SK-N-SH treated with all-trans-retinoic acid at 6 μM for 48 hours (cell line): ENCODE results near the gene MRPL1.

Source experiments
- ATAC-seq: fragments of 200-7000 bp; cut with Tn5 transposase; 3 replicates; pipeline ENCODE4 v1.9.1; 2020; ENCODE audit warnings: mild to moderate bottlenecking, moderate library complexity
- ARNTL ChIP-seq: fragments of 450-650 bp; formaldehyde crosslinking; IDR thresholded peaks from 2 replicates; pipeline ENCODE4 v1.5.0; 2020; ENCODE audit warnings: low read depth, mild to moderate bottlenecking, moderate library complexity, borderline replicate concordance
- BACH2 ChIP-seq: fragments of 250-450 bp; sonication (Bioruptor Pico); IDR thresholded peaks from 2 replicates; pipeline ENCODE4 v1.9.0; 2021; ENCODE audit warnings: mild to moderate bottlenecking, borderline replicate concordance
- CSDC2 ChIP-seq: fragments of 250-450 bp; sonication (Bioruptor Pico); IDR thresholded peaks from 2 replicates; pipeline ENCODE4 v1.5.0; 2020; ENCODE audit warnings: mild to moderate bottlenecking, moderate library complexity
- CSRNP3 ChIP-seq: fragments of 250-450 bp; sonication (Bioruptor Pico); IDR thresholded peaks from 2 replicates; pipeline ENCODE4 v1.5.1; 2021; ENCODE audit warnings: mild to moderate bottlenecking, moderate library complexity
- GLIS3 ChIP-seq: fragments of 250-450 bp; sonication (Bioruptor Pico); IDR thresholded peaks from 2 replicates; pipeline ENCODE4 v1.5.0; 2020; ENCODE audit warnings: mild to moderate bottlenecking, moderate library complexity
- ISL1 ChIP-seq: fragments of 250-450 bp; sonication (Bioruptor Pico); IDR thresholded peaks from 2 replicates; pipeline ENCODE4 v2.1.2; 2022; ENCODE audit warnings: mild to moderate bottlenecking, moderate library complexity
- OSR1 ChIP-seq: fragments of 250-450 bp; sonication (Bioruptor Pico); IDR thresholded peaks from 2 replicates; pipeline ENCODE4 v1.8.0; 2022; ENCODE audit warnings: moderate library complexity, mild to moderate bottlenecking, inconsistent platforms
- PATZ1 ChIP-seq: fragments of 250-450 bp; sonication (Bioruptor Pico); IDR thresholded peaks from 2 replicates; pipeline ENCODE4 v1.8.0; 2020; ENCODE audit warnings: mild to moderate bottlenecking, moderate library complexity, borderline replicate concordance
- RARB ChIP-seq: fragments of 250-450 bp; sonication (Bioruptor Pico); IDR thresholded peaks from 2 replicates; pipeline ENCODE4 v1.8.0; 2021; ENCODE audit warnings: mild to moderate bottlenecking, moderate library complexity
- SNAI2 ChIP-seq: fragments of 250-450 bp; sonication (Bioruptor Pico); IDR thresholded peaks from 2 replicates; pipeline ENCODE4 v1.5.0; 2020; ENCODE audit warnings: mild to moderate bottlenecking, moderate library complexity
- TCF4 ChIP-seq: fragments of 250-450 bp; sonication (Bioruptor Pico); IDR thresholded peaks from 2 replicates; pipeline ENCODE4 v1.8.0; 2021; ENCODE audit warnings: mild to moderate bottlenecking, moderate library complexity, borderline replicate concordance
- TSHZ2 ChIP-seq: fragments of 250-450 bp; sonication (Bioruptor Pico); IDR thresholded peaks from 2 replicates; pipeline ENCODE4 v1.5.0; 2020; ENCODE audit warnings: mild to moderate bottlenecking, moderate library complexity
- ZFP3 ChIP-seq: fragments of 250-450 bp; sonication (Bioruptor Pico); IDR thresholded peaks from 2 replicates; pipeline ENCODE4 v1.5.0; 2020; ENCODE audit warnings: mild to moderate bottlenecking, moderate library complexity
- ZFP30 ChIP-seq: fragments of 450-650 bp; formaldehyde crosslinking; IDR thresholded peaks from 2 replicates; pipeline ENCODE4 v1.5.0; 2022; ENCODE audit warnings: mild to moderate bottlenecking, moderate library complexity
- ZNF565 ChIP-seq: fragments of 450-650 bp; formaldehyde crosslinking; conservative IDR thresholded peaks from 2 replicates; pipeline ENCODE4 v1.5.0; 2020; ENCODE audit warnings: low read depth, mild to moderate bottlenecking, moderate library complexity
- ZNF70 ChIP-seq: fragments of 450-650 bp; formaldehyde crosslinking; IDR thresholded peaks from 2 replicates; pipeline ENCODE4 v1.5.0; 2020; ENCODE audit warnings: mild to moderate bottlenecking, moderate library complexity
- ZNF8 ChIP-seq: fragments of 450-650 bp; formaldehyde crosslinking; IDR thresholded peaks from 2 replicates; pipeline ENCODE4 v1.5.0; 2020; ENCODE audit warnings: mild to moderate bottlenecking, moderate library complexity
- TF ChIP-seq, protein P1 (sequence below): fragments of 250-450 bp; sonication (Bioruptor Pico); IDR thresholded peaks from 2 replicates; pipeline ENCODE4 v1.8.0; 2021; ENCODE audit warnings: low read depth, mild to moderate bottlenecking, moderate library complexity, borderline replicate concordance

The MRPL1 gene

DNA sequence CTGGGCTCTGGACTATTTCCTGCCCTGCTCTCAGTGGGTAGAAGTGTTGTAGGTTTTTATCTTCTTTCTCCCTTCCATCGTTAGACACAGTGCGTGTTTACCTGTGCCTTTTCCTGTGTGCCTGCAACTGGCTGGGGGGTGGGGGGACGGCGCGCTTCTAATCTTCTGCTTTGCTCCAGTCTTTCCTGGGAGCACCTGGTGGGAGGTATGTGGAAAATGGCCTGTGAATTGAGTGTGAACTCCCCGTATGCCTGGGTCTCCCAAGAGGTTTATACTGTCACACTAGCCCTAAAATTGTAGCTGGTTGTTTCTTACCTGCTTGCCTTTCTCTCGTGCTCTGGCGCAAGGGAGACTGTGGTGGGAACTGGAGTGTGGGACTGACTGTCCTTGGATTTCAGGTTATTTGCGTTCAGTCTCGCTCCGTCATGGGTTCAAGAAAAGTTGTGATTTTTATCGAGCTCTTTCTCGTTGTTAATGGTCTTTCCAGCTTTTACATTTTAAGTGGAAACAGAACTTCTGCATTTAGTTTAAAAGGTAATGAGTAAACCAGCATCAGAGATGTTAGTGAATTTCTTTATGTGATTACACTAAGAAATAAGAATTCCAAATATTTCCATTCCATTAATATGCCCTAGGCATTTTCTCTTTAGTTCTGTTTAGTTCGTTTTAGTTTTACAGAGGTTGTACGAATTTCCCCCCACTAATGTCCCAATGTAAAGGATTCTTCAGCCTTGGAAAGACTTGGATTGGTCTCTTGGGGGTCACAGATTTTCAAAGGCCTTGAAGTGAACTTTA, 15.3 kb downstream of the MRPL1 start (continued):
- TF ChIP-seq SNAI2 (CRISPR knock-in tag) (no peak), ZNF8 (CRISPR knock-in tag) (no peak), PATZ1 (CRISPR knock-in tag) (no peak), OSR1 (CRISPR knock-in tag) (no peak), GLIS3 (no peak), BACH2 (CRISPR knock-in tag) (no peak)
- TF ChIP-seq, all 23 proteins: peak for 0

DNA sequence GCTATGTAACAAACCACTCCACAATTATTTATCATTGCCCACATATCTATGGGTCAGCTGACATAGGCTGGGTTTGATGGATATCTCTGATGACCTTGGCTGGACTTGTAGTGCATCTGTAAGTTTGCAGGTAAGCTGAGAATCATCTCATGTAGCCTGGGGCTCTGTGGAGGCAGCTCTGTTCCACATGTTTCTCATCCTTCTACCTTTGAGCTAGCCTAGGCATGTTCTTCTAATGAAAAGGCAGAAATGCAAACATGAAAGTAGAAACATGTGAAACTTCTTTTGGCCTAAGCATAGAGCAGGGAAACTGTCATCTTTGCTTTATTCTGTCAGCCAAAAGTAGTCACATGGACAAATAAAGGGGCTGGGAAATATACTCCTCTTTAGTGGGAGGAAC, 18.2 kb downstream of the MRPL1 start:
- TF ChIP-seq RARB (CRISPR knock-in tag) (no peak), BACH2 (CRISPR knock-in tag) (no peak), ZFP3 (no peak), ZNF70 (CRISPR knock-in tag) (no peak), PATZ1 (CRISPR knock-in tag) (no peak), CSRNP3 (no peak), ZNF565 (no peak), TSHZ2 (no peak), OSR1 (CRISPR knock-in tag) (no peak), ZNF8 (CRISPR knock-in tag) (no peak), ARNTL (CRISPR knock-in tag) (no peak), ISL1 (CRISPR knock-in tag) (no peak), TCF4 (CRISPR knock-in tag) (no peak)
- TF ChIP-seq, protein P1, sequence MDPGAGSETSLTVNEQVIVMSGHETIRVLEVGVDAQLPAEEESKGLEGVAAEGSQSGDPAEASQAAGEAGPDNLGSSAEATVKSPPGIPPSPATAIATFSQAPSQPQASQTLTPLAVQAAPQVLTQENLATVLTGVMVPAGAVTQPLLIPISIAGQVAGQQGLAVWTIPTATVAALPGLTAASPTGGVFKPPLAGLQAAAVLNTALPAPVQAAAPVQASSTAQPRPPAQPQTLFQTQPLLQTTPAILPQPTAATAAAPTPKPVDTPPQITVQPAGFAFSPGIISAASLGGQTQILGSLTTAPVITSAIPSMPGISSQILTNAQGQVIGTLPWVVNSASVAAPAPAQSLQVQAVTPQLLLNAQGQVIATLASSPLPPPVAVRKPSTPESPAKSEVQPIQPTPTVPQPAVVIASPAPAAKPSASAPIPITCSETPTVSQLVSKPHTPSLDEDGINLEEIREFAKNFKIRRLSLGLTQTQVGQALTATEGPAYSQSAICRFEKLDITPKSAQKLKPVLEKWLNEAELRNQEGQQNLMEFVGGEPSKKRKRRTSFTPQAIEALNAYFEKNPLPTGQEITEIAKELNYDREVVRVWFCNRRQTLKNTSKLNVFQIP: no peak
- no peak for ATAC-seq

- no peak for ATAC-seq
- no peak for TF ChIP-seq ISL1 (CRISPR knock-in tag)
- TF ChIP-seq, protein P1: no peak
- no peak for TF ChIP-seq TCF4 (CRISPR knock-in tag)
- no peak for TF ChIP-seq ZFP3
- no peak for TF ChIP-seq GLIS3
- no peak for TF ChIP-seq ZFP30 (CRISPR knock-in tag)
- TF ChIP-seq OSR1 (CRISPR knock-in tag): no peak
- no peak for TF ChIP-seq CSDC2 (CRISPR knock-in tag)
These were observed 19.0 kb downstream of the MRPL1 start for GRCh38 chr4:77881460-77882295.
